ENCODE results near the gene PTPRCAP.

DNA sequence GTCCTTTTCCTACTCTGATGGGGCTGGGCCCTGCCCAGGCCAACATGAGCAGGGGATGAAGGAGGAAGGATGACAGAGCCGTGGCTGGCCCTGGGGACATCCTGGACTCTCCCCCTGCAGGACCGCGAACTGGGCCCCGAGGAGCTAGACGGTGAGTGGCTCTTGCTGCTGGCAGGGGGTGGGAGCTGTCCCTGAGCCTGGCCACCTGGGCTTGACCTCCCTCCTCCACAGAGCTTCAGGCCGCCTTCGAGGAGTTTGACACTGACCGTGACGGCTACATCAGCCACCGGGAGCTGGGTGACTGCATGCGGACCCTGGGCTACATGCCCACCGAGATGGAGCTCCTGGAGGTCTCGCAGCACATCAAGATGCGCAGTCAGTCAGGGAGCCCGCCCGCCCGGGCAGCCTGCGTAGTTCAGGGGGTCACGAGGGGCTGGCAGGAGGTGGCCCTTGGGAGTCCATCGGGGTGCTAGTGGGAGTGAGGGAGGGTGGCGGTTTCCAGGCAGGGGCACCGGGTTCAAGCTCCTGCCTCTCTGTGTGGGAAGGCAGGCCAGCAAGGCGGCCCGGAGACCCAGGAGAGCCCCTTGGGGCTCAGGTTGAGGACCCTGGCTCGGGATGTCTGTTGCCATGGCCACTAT is 18.7 kb upstream of the PTPRCAP start:
- TF ChIP-seq, protein P1, sequence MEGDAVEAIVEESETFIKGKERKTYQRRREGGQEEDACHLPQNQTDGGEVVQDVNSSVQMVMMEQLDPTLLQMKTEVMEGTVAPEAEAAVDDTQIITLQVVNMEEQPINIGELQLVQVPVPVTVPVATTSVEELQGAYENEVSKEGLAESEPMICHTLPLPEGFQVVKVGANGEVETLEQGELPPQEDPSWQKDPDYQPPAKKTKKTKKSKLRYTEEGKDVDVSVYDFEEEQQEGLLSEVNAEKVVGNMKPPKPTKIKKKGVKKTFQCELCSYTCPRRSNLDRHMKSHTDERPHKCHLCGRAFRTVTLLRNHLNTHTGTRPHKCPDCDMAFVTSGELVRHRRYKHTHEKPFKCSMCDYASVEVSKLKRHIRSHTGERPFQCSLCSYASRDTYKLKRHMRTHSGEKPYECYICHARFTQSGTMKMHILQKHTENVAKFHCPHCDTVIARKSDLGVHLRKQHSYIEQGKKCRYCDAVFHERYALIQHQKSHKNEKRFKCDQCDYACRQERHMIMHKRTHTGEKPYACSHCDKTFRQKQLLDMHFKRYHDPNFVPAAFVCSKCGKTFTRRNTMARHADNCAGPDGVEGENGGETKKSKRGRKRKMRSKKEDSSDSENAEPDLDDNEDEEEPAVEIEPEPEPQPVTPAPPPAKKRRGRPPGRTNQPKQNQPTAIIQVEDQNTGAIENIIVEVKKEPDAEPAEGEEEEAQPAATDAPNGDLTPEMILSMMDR (IDR thresholded peaks at IDR 0.05; ENCODE audit: low read depth, low read length): no peak
- TF ChIP-seq, protein P2, sequence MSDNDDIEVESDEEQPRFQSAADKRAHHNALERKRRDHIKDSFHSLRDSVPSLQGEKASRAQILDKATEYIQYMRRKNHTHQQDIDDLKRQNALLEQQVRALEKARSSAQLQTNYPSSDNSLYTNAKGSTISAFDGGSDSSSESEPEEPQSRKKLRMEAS (IDR thresholded peaks at IDR 0.05; ENCODE audit: low read depth, low read length): no peak
- TF ChIP-seq POLR2A (IDR thresholded peaks at IDR 0.05; ENCODE audit: extremely low read depth, insufficient read length): no peak

Measured in NB4 (cell line).